ENCODE results near the gene UBALD1. TPM values are rescaled to one million over a fixed set of nuclear protein-coding genes. Genes with fewer than 3 reads are reported as not detected.
A peak's percentile ranks its signal among the peaks of the same experiment; 100 is the strongest.

The UBALD1 gene
- total and polyA plus RNA-seq, 9 of the 15 experiments (the other 6 are each of a cell fraction or from before 2014, with no cell fraction given): 1.3 to 38.0 (median 6.2) TPM; not detected in 2

- peak; percentile 92 for TF ChIP-seq TOE1 (IDR thresholded peaks at IDR 0.05; ENCODE audit: borderline replicate concordance)
- TF ChIP-seq TOE1 (CRISPR knock-in tag; IDR thresholded peaks at IDR 0.05; ENCODE audit: borderline replicate concordance, low read depth): no peak
- peak; percentile 87 for TF ChIP-seq BHLHE40 (IDR thresholded peaks at IDR 0.05; ENCODE audit: low read length)
- no peak for TF ChIP-seq SMAD4 (CRISPR knock-in tag; conservative IDR thresholded peaks at IDR 0.05)
- peak; percentile 92 for TF ChIP-seq ZNF143 (CRISPR knock-in tag; IDR thresholded peaks at IDR 0.05)
- no peak for TF ChIP-seq SRSF3 (IDR thresholded peaks at IDR 0.05; ENCODE audit: insufficient read depth, low read length)
- TF ChIP-seq ERF (CRISPR knock-in tag; IDR thresholded peaks at IDR 0.05): no peak
- no peak for TF ChIP-seq SETDB1 (IDR thresholded peaks at IDR 0.05; ENCODE audit: low read length)
- no peak for TF ChIP-seq CGGBP1 (CRISPR knock-in tag; IDR thresholded peaks at IDR 0.05)
- peak; percentile 82 for TF ChIP-seq MEIS2 (IDR thresholded peaks at IDR 0.05; ENCODE audit: partially characterized antibody)
- TF ChIP-seq CEBPG (CRISPR knock-in tag; IDR thresholded peaks at IDR 0.05): no peak
- 0 out of 4 replicates have a peak, but pooled peaks of 1 of the 2 experiments have one; percentile 9 for TF ChIP-seq CEBPG (tag; conservative IDR thresholded peaks at IDR 0.05 in 1 of 2, IDR thresholded peaks at IDR 0.05 in 1 of 2)
- TF ChIP-seq RBFOX2 (IDR thresholded peaks at IDR 0.05; ENCODE audit: low read depth, low read length): no peak
- peak; percentile 50; the same call in 1 of the 2 replicates for TF ChIP-seq MIER1 (IDR thresholded peaks at IDR 0.05; ENCODE audit: low read depth)
- no peak; the same call in 1 of the 2 replicates for TF ChIP-seq USF2 (CRISPR knock-in tag; IDR thresholded peaks at IDR 0.05)
- TF ChIP-seq DPF2 (IDR thresholded peaks at IDR 0.05): 0 out of 2 replicates have a peak, but pooled peaks have one; percentile 43
- TF ChIP-seq RBM22 (IDR thresholded peaks at IDR 0.05; ENCODE audit: low read depth, low read length, poor library complexity, severe bottlenecking): no peak
- TF ChIP-seq PCBP1 (IDR thresholded peaks at IDR 0.05; ENCODE audit: low read depth, low read length, poor library complexity, severe bottlenecking): no peak
- TF ChIP-seq USF1 (CRISPR knock-in tag; IDR thresholded peaks at IDR 0.05): no peak
- no peak for TF ChIP-seq CBX1 (IDR thresholded peaks at IDR 0.05; ENCODE audit: low read depth)
- no peak for TF ChIP-seq NFYB (IDR thresholded peaks at IDR 0.05; ENCODE audit: extremely low read depth, insufficient read length)
- TF ChIP-seq FOXM1 (IDR thresholded peaks at IDR 0.05; ENCODE audit: low read depth): peak; percentile 60
- no peak for TF ChIP-seq FOXM1 (CRISPR knock-in tag; IDR thresholded peaks at IDR 0.05; ENCODE audit: low read depth)
- TF ChIP-seq TEAD1 (CRISPR knock-in tag; IDR thresholded peaks at IDR 0.05): no peak
- no peak for TF ChIP-seq RBM17 (IDR thresholded peaks at IDR 0.05; ENCODE audit: borderline replicate concordance, low read depth, low read length)
- TF ChIP-seq YY1 (IDR thresholded peaks at IDR 0.05; ENCODE audit: borderline replicate concordance in 1 of 3, control insufficient read depth in 1 of 3, extremely low read depth in 1 of 3, insufficient read depth in 3 of 3, insufficient read length in 1 of 3, insufficient replicate concordance in 2 of 3, low read depth in 1 of 3, low read length in 2 of 3): no peak
- peak; percentile 11; the same call in 1 of the 2 replicates for TF ChIP-seq CHD2 (IDR thresholded peaks at IDR 0.05; ENCODE audit: low read depth, low read length)
Measured at GRCh38 chr16:4624015-4624826, 9.5 kb upstream of the UBALD1 start, which contains the start of gene MGRN1 (continued).
